Gastrocnemius medialis (tissue), 4 donors: Measurements from ENCODE around the gene SPATA13.

Experiments
- POLR2A ChIP-seq, 2 donors: fragments of 450-650 bp; IDR thresholded peaks; one replicate each; pipeline ENCODE4 v1.6.1; 2017; ENCODE audit warnings: antibody characterized with exemption in 2 of 2, mild to moderate bottlenecking in 2 of 2, moderate library complexity in 2 of 2
- TF ChIP-seq, protein P1 (sequence below), 5 experiments: fragments of 450-650 bp in 3 of 5; fragments of 200-600 bp in 2 of 5; sonication (generic) in 2 of 5; IDR thresholded peaks in 4 of 5; conservative IDR thresholded peaks in 1 of 5; 1 replicate in 4 of 5; 2 replicates in 1 of 5; pipeline ENCODE4 v1.5.1; 2016 to 2019; ENCODE audit warnings: antibody characterized with exemption in 5 of 5, mild to moderate bottlenecking in 3 of 5, moderate library complexity in 3 of 5

DNA sequence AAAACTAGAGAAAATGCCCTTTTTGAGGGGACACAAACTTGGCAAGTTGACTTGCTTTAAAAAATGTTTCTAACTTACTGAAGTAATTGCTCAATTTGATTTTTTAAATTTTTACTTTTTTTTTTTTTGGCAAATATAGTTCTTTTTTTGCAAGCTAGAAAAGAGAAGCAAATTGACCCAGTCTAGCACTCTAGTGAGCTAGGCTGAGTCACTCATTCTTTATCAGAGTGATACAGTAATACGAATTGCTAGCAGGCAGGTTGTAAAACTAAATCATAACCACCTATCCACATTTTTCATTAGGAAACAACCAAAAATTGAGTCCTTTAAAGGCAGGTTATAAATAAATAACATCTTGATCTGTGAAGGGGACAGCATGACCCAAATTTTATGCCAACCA, 97.0 kb downstream of the SPATA13 start:
- TF ChIP-seq, protein P1, sequence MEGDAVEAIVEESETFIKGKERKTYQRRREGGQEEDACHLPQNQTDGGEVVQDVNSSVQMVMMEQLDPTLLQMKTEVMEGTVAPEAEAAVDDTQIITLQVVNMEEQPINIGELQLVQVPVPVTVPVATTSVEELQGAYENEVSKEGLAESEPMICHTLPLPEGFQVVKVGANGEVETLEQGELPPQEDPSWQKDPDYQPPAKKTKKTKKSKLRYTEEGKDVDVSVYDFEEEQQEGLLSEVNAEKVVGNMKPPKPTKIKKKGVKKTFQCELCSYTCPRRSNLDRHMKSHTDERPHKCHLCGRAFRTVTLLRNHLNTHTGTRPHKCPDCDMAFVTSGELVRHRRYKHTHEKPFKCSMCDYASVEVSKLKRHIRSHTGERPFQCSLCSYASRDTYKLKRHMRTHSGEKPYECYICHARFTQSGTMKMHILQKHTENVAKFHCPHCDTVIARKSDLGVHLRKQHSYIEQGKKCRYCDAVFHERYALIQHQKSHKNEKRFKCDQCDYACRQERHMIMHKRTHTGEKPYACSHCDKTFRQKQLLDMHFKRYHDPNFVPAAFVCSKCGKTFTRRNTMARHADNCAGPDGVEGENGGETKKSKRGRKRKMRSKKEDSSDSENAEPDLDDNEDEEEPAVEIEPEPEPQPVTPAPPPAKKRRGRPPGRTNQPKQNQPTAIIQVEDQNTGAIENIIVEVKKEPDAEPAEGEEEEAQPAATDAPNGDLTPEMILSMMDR (IDR thresholded peaks at IDR 0.05 in 4 of 5, conservative IDR thresholded peaks at IDR 0.05 in 1 of 5), result no peak
- TF ChIP-seq POLR2A (IDR thresholded peaks at IDR 0.05), result no peak
